ENCODE data around the gene LZTFL1.

LZTFL1 gene

GRCh38 chr3:45779746-45780735, 61.9 kb downstream of the LZTFL1 start:
- DNase-seq (ENCODE audit: insufficient read length) (no peak), FAIRE-seq (no peak)
- TF ChIP-seq POLR2A (IDR thresholded peaks at IDR 0.05; ENCODE audit: low read depth, low read length) (no peak), TAF1 (IDR thresholded peaks at IDR 0.05; ENCODE audit: borderline replicate concordance, low read depth, low read length) (no peak), POLR2AphosphoS5 (IDR thresholded peaks at IDR 0.05; ENCODE audit: low read depth, low read length) (no peak)

- DNase-seq (ENCODE audit: insufficient read length) (no peak), FAIRE-seq (no peak)
- TF ChIP-seq POLR2AphosphoS5 (IDR thresholded peaks at IDR 0.05; ENCODE audit: low read depth, low read length) (no peak), POLR2A (IDR thresholded peaks at IDR 0.05; ENCODE audit: low read depth, low read length) (no peak), TAF1 (IDR thresholded peaks at IDR 0.05; ENCODE audit: borderline replicate concordance, low read depth, low read length) (no peak)
Measured at GRCh38 chr3:45778761-45779201, 63.1 kb downstream of the LZTFL1 start.

- no peak for TF ChIP-seq TAF1 (IDR thresholded peaks at IDR 0.05; ENCODE audit: borderline replicate concordance, low read depth, low read length)
- TF ChIP-seq POLR2AphosphoS5 (IDR thresholded peaks at IDR 0.05; ENCODE audit: low read depth, low read length), result no peak
- TF ChIP-seq POLR2A (IDR thresholded peaks at IDR 0.05; ENCODE audit: low read depth, low read length), result no peak
- DNase-seq (ENCODE audit: insufficient read length) (no peak), FAIRE-seq (no peak)
Measured at GRCh38 chr3:45777746-45778386, 64.1 kb downstream of the LZTFL1 start.

GRCh38 chr3:45777111-45777745, 64.7 kb downstream of the LZTFL1 start:
- FAIRE-seq (no peak), DNase-seq (ENCODE audit: insufficient read length) (no peak)
- TF ChIP-seq POLR2A (IDR thresholded peaks at IDR 0.05; ENCODE audit: low read depth, low read length), result no peak
- no peak for TF ChIP-seq POLR2AphosphoS5 (IDR thresholded peaks at IDR 0.05; ENCODE audit: low read depth, low read length)

GRCh38 chr3:45776611-45777010, 65.3 kb downstream of the LZTFL1 start:
- FAIRE-seq, result no peak
- TF ChIP-seq TAF1 (IDR thresholded peaks at IDR 0.05; ENCODE audit: borderline replicate concordance, low read depth, low read length) (no peak), POLR2AphosphoS5 (IDR thresholded peaks at IDR 0.05; ENCODE audit: low read depth, low read length) (no peak), POLR2A (IDR thresholded peaks at IDR 0.05; ENCODE audit: low read depth, low read length) (no peak)
- no peak for DNase-seq (ENCODE audit: insufficient read length)

GRCh38 chr3:45776301-45776595, 65.7 kb downstream of the LZTFL1 start:
- TF ChIP-seq TAF1 (IDR thresholded peaks at IDR 0.05; ENCODE audit: borderline replicate concordance, low read depth, low read length) (no peak), POLR2AphosphoS5 (IDR thresholded peaks at IDR 0.05; ENCODE audit: low read depth, low read length) (no peak), POLR2A (IDR thresholded peaks at IDR 0.05; ENCODE audit: low read depth, low read length) (no peak)
- FAIRE-seq (no peak), DNase-seq (ENCODE audit: insufficient read length) (no peak)

- no peak for FAIRE-seq
- TF ChIP-seq POLR2AphosphoS5 (IDR thresholded peaks at IDR 0.05; ENCODE audit: low read depth, low read length) (no peak), TAF1 (IDR thresholded peaks at IDR 0.05; ENCODE audit: borderline replicate concordance, low read depth, low read length) (no peak), POLR2A (IDR thresholded peaks at IDR 0.05; ENCODE audit: low read depth, low read length) (no peak)
Measured at GRCh38 chr3:45775571-45776300, 66.2 kb downstream of the LZTFL1 start.

GRCh38 chr3:45774581-45775521, 67.1 kb downstream of the LZTFL1 start:
- TF ChIP-seq POLR2A (IDR thresholded peaks at IDR 0.05; ENCODE audit: low read depth, low read length), result no peak
- TF ChIP-seq TAF1 (IDR thresholded peaks at IDR 0.05; ENCODE audit: borderline replicate concordance, low read depth, low read length), result no peak
- no peak for TF ChIP-seq POLR2AphosphoS5 (IDR thresholded peaks at IDR 0.05; ENCODE audit: low read depth, low read length)
- DNase-seq (ENCODE audit: insufficient read length) (no peak), FAIRE-seq (no peak)

More at GRCh38 chr3:45775571-45776300, 66.2 kb downstream of the LZTFL1 start:
- no peak for DNase-seq (ENCODE audit: insufficient read length)

GRCh38 chr3:45773714-45774449, 68.0 kb downstream of the LZTFL1 start:
- no peak for TF ChIP-seq POLR2AphosphoS5 (IDR thresholded peaks at IDR 0.05; ENCODE audit: low read depth, low read length)
- TF ChIP-seq POLR2A (IDR thresholded peaks at IDR 0.05; ENCODE audit: low read depth, low read length), result no peak
- no peak for TF ChIP-seq TAF1 (IDR thresholded peaks at IDR 0.05; ENCODE audit: borderline replicate concordance, low read depth, low read length)
- FAIRE-seq, result no peak
- DNase-seq (ENCODE audit: insufficient read length), result no peak

Measured in GM12892 (cell line).